Trophoblast cell (in vitro differentiated cells and primary cell): ENCODE measurements around the gene NXPH3.

Experiments used
- DNase-seq, 2 donors: peaks; one replicate each; pipeline ENCODE4 v3.0.0-alpha.2; 2016
- H2AFZ ChIP-seq: 2 replicates; pipeline ENCODE4 v1.6.1; 2013; ENCODE audit warnings: low read length, moderate library complexity, mild to moderate bottlenecking; ENCODE audit not compliant: insufficient read depth, poor library complexity
- H2AK5ac ChIP-seq: 2 replicates; pipeline ENCODE4 v1.6.1; 2013; ENCODE audit warnings: mild to moderate bottlenecking, low read length
- H2BK120ac ChIP-seq: 2 replicates; pipeline ENCODE4 v1.6.1; 2013; ENCODE audit warnings: low read length, mild to moderate bottlenecking, moderate library complexity; ENCODE audit not compliant: insufficient read depth, poor library complexity
- H2BK12ac ChIP-seq: 2 replicates; pipeline ENCODE4 v1.6.1; 2013; ENCODE audit warnings: mild to moderate bottlenecking, low read length, moderate library complexity
- H2BK5ac ChIP-seq: 2 replicates; pipeline ENCODE4 v1.6.1; 2013; ENCODE audit warnings: low read length, low read depth, moderate library complexity, mild to moderate bottlenecking; ENCODE audit not compliant: poor library complexity
- H3K14ac ChIP-seq: 2 replicates; pipeline ENCODE4 v1.6.1; 2013; ENCODE audit warnings: mild to moderate bottlenecking, low read length
- H3K18ac ChIP-seq: 2 replicates; pipeline ENCODE4 v1.6.1; 2013; ENCODE audit warnings: mild to moderate bottlenecking, low read length
- H3K23ac ChIP-seq: 2 replicates; pipeline ENCODE4 v1.6.1; 2013; ENCODE audit warnings: low read length
- H3K27ac ChIP-seq: 2 replicates; pipeline ENCODE4 v1.5.1; 2013; ENCODE audit warnings: low read depth, mild to moderate bottlenecking, inconsistent platforms, low read length, moderate library complexity
- H3K27me3 ChIP-seq: 2 replicates; pipeline ENCODE4 v1.6.1; 2013; ENCODE audit warnings: inconsistent platforms, mild to moderate bottlenecking, low read length, moderate library complexity; ENCODE audit not compliant: insufficient read depth
- H3K36me3 ChIP-seq, 2 experiments: 1 replicate in 1 of 2; 2 replicates in 1 of 2; pipeline ENCODE4 v1.6.1; 2013; ENCODE audit warnings: low read length in 2 of 2, mild to moderate bottlenecking in 2 of 2, moderate library complexity in 1 of 2; ENCODE audit not compliant: insufficient read depth in 2 of 2, control insufficient read depth in 1 of 2
- H3K4ac ChIP-seq: 2 replicates; pipeline ENCODE4 v1.6.1; 2013; ENCODE audit warnings: low read depth, mild to moderate bottlenecking, low read length, moderate library complexity
- H3K4me1 ChIP-seq, 2 experiments: 1 replicate in 1 of 2; 2 replicates in 1 of 2; pipeline ENCODE4 v1.6.1; 2013; ENCODE audit warnings: low read length in 2 of 2, mild to moderate bottlenecking in 2 of 2, moderate library complexity in 1 of 2; ENCODE audit not compliant: insufficient read depth in 2 of 2, control insufficient read depth in 1 of 2
- H3K4me2 ChIP-seq: 2 replicates; pipeline ENCODE4 v1.6.1; 2013; ENCODE audit warnings: inconsistent platforms, mild to moderate bottlenecking, low read length, moderate library complexity
- H3K4me3 ChIP-seq: 2 replicates; pipeline ENCODE4 v1.5.1; 2013; ENCODE audit warnings: mild to moderate bottlenecking, low read depth, low read length, inconsistent platforms
- H3K79me1 ChIP-seq: one replicate; pipeline ENCODE4 v1.6.1; 2013; ENCODE audit warnings: low read length
- H3K79me2 ChIP-seq: 2 replicates; pipeline ENCODE4 v1.6.1; 2013; ENCODE audit warnings: low read length, mild to moderate bottlenecking; ENCODE audit not compliant: control insufficient read depth, insufficient read depth, poor library complexity
- H3K9ac ChIP-seq: 2 replicates; pipeline ENCODE4 v1.6.1; 2013; ENCODE audit warnings: mild to moderate bottlenecking, low read length
- H3K9me3 ChIP-seq: 2 replicates; pipeline ENCODE4 v1.6.1; 2013; ENCODE audit warnings: low read depth, mild to moderate bottlenecking, control low read depth, inconsistent platforms, low read length; ENCODE audit not compliant: insufficient read depth
- H4K12ac ChIP-seq: 2 replicates; pipeline ENCODE4 v1.6.1; 2013; ENCODE audit warnings: low read depth, mild to moderate bottlenecking, low read length, moderate library complexity
- H4K8ac ChIP-seq: 2 replicates; pipeline ENCODE4 v1.6.1; 2013; ENCODE audit warnings: low read depth, mild to moderate bottlenecking, low read length, moderate library complexity
- H4K91ac ChIP-seq: one replicate; pipeline ENCODE4 v1.6.1; 2013; ENCODE audit warnings: low read depth, mild to moderate bottlenecking, low read length, moderate library complexity
- WGBS: extraction: QIAGEN DNeasy Blood & Tissue Kit; methylation state at CpG from one replicate; pipeline ENCODE4 v1.1.7; 2013; ENCODE audit warnings: missing lambda C conversion rate; ENCODE audit not compliant: insufficient read length, insufficient coverage; ENCODE audit errors: extremely low coverage; 5-methylcytosine and 5-hydroxymethylcytosine counted together

Gene NXPH3

DNA sequence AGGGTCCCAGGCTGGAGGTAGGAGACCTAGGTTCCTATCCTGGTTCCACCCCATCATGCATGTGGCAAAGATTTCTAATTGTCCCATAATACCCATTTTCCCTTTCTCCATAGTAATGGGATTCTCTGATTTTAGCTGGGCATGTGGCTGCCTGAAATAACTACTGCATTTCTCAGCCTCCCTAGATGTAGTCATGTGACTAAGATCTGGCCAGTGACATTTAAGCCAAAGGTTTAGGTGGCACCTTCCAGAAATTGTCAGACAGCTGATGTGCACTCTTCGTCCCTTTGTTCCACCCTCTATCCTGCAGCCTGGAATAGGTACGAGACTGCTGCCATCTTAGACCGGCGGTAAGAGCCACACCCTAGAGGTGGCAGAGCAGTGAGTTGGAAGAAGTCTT is 8.2 kb downstream of the NXPH3 start:
- no peaks in the 10 kb centered on the region for H3K9me3 ChIP-seq

DNA sequence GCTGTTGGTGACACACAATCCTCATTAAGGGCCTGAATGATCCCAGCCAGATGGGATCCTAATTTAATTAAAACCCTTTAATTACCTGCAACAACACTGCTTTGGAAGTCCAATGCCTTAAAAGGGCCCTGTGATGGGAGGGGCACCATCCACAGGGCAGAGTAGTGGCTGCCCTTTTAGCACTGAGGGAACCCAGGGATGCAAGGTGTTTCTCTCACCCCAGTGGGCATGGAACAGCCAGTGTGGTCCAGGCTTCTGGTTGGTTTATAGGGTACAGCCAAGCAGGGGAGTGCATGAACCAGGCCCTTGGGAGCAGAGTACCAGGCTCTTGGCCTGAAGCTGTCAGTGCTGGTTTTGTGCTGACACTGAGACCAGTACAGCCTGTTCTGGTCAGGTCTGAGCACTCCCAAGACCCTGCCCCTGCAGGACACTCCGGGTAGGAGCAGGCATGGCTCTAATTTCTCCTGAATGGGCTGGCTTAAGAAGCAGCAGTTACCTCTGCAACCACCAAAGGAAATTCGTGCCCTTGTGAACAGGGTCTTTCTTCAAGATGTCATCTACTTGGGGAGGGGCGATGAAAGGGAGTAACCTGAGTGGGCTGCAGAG is 9.9 kb downstream of the NXPH3 start:
- Histone ChIP-seq H3K4ac (no peak overlapping the region), H4K8ac (no peak overlapping the region), H3K27ac (no peak overlapping the region), H3K23ac (no peak overlapping the region), H3K27me3 (no peaks in the 10 kb centered on the region), H2BK120ac (no peak overlapping the region), H4K12ac (no peak overlapping the region), H4K91ac (no peak overlapping the region), H3K14ac (no peak overlapping the region), H3K79me2 (no peaks in the 10 kb centered on the region), H3K4me1 (peaks cover 0 to 2% of the 10 kb centered on the region in 2 experiments), H2AK5ac (no peak overlapping the region), H3K4me3 (no peak overlapping the region), H2BK12ac (no peak overlapping the region), H3K4me2 (no peak overlapping the region), H3K18ac (no peak overlapping the region), H2BK5ac (no peak overlapping the region), H3K9ac (no peak overlapping the region), H3K79me1 (no peaks in the 10 kb centered on the region), H2AFZ (no peak overlapping the region), H3K9me3 (no peaks in the 10 kb centered on the region), H3K36me3 (peaks cover 0 to 2% of the 10 kb centered on the region in 2 experiments)
- peak; percentile 68 to 75 for DNase-seq
- WGBS, result no CpG with 5 or more reads among the region's 3 CpGs

More for the DNA sequence above, 8.2 kb downstream of the NXPH3 start:
- Histone ChIP-seq H2BK120ac (no peak overlapping the region), H4K91ac (no peak overlapping the region), H3K4ac (no peak overlapping the region), H2AK5ac (no peak overlapping the region), H2BK12ac (no peak overlapping the region), H3K79me2 (no peaks in the 10 kb centered on the region), H2AFZ (no peak overlapping the region), H3K9ac (no peak overlapping the region), H3K36me3 (peaks cover 0 to 2% of the 10 kb centered on the region in 2 experiments), H3K27ac (no peak overlapping the region), H3K79me1 (no peaks in the 10 kb centered on the region), H3K4me3 (no peak overlapping the region), H2BK5ac (no peak overlapping the region), H4K8ac (no peak overlapping the region), H4K12ac (no peak overlapping the region), H3K27me3 (no peaks in the 10 kb centered on the region), H3K4me2 (no peak overlapping the region), H3K14ac (no peak overlapping the region), H3K23ac (no peak overlapping the region), H3K18ac (no peak overlapping the region), H3K4me1 (peaks cover 0 to 2% of the 10 kb centered on the region in 2 experiments)
- DNase-seq, result peak in 1 of 2 donors; percentile 38
- WGBS, result no CpG with 5 or more reads among the region's 4 CpGs

DNA sequence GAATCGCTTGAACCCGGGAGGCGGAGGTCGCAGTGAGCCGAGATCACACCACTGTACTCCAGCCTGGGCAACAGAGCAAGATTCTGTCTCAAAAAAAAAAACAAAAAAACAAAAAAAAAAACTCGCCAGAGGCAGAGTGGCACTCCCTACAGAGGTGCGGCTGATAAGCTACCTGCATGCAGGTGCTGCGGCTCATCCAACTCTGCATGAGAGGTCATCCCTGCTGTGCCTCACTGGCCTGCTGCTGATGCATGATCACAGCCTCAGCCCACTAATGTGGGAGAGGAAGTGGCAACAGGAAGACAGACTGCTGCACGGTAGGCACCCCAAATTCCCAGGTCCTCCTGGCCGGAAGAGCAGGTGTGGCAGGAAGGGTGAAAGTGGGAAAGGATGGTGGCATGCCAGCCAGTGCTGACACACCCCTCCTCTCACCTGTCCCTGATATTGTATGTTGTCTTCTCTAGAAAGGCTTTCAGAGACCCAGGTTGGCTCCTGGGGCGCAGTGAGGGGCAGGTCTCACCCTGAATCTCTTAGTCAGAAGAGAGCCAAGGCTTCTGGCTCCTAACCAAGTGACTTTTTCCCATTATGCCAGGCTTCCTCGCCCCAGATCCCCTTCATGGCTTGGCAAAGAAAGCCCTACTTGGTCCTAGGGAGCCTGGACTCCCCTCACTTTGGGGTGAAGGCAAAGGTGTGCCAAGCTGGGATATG is 11.8 kb downstream of the NXPH3 start:
- H3K4me2 ChIP-seq, result no peak overlapping the region
- H3K79me1 ChIP-seq, result no peaks in the 10 kb centered on the region
- H3K79me2 ChIP-seq, result no peaks in the 10 kb centered on the region
- H3K9ac ChIP-seq, result no peak overlapping the region
- H3K36me3 ChIP-seq, result peaks cover 0 to 2% of the 10 kb centered on the region in 2 experiments
- no peak overlapping the region for H3K4me3 ChIP-seq
- H2BK5ac ChIP-seq, result no peak overlapping the region
- no peak overlapping the region for H2BK120ac ChIP-seq
- H3K9me3 ChIP-seq, result no peaks in the 10 kb centered on the region
- H2AK5ac ChIP-seq, result no peak overlapping the region
- H3K23ac ChIP-seq, result no peak overlapping the region
- H3K4me1 ChIP-seq, result peaks cover 0 to 2% of the 10 kb centered on the region in 2 experiments
- no peak overlapping the region for H3K4ac ChIP-seq
- H4K12ac ChIP-seq, result no peak overlapping the region
- no peak overlapping the region for H2BK12ac ChIP-seq
- DNase-seq, result peak; percentile 84 to 89
- H3K27ac ChIP-seq, result no peak overlapping the region
- H2AFZ ChIP-seq, result no peak overlapping the region
- H4K8ac ChIP-seq, result no peak overlapping the region
- no peak overlapping the region for H3K18ac ChIP-seq
- H3K27me3 ChIP-seq, result no peaks in the 10 kb centered on the region
- H3K14ac ChIP-seq, result no peak overlapping the region
- WGBS, result no CpG with 5 or more reads among the region's 12 CpGs
- H4K91ac ChIP-seq, result no peak overlapping the region

DNA sequence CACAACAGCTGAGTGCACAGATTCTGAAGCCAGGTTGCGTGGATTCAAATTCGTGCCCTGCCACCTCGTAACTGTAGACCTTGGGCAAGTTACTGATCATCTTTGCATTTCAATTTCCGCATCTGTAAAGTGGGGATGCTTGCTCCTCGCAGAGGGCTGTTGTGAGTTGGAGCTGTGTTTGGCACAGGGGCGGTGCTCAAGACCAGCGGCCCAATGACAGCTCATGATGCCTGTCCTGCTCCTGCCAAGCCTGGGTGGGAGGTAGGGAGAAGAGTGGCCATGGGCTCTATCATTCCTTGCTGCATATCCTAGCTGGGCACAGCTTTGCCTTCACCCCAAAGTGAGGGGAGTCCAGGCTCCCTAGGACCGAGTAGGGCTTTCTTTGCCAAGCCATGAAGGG is 12.6 kb downstream of the NXPH3 start:
- Histone ChIP-seq H3K79me1 (no peaks in the 10 kb centered on the region), H3K4me3 (no peak overlapping the region), H3K36me3 (peaks cover 0 to 2% of the 10 kb centered on the region in 2 experiments), H3K79me2 (no peaks in the 10 kb centered on the region), H2BK12ac (no peak overlapping the region), H3K9me3 (no peaks in the 10 kb centered on the region), H3K4ac (no peak overlapping the region), H3K18ac (no peak overlapping the region), H3K4me2 (no peak overlapping the region), H2AFZ (no peak overlapping the region), H3K14ac (no peak overlapping the region), H3K23ac (no peak overlapping the region), H4K91ac (no peak overlapping the region), H4K8ac (no peak overlapping the region), H3K27me3 (no peaks in the 10 kb centered on the region), H3K27ac (no peak overlapping the region), H4K12ac (no peak overlapping the region), H2BK120ac (no peak overlapping the region), H3K4me1 (peaks cover 0 to 2% of the 10 kb centered on the region in 2 experiments), H2BK5ac (no peak overlapping the region), H2AK5ac (no peak overlapping the region), H3K9ac (no peak overlapping the region)
- no peak for DNase-seq
- no CpG with 5 or more reads among the region's 8 CpGs for WGBS
